Stomach (tissue), 9 donors: ENCODE measurements around the gene SPRING1. TPM values are rescaled to one million over a fixed set of nuclear protein-coding genes. Genes with fewer than 3 reads are reported as not detected.

Source experiments
- DNase-seq, 2 donors: peaks; one replicate each; pipeline versions ENCODE4 v3.0.0 to v3.0.0-alpha.2; 2013 to 2019
- H3K27ac ChIP-seq, 5 donors: fragments of 200-600 bp in 4 of 5; sonication (generic) in 4 of 5; one replicate each; pipeline ENCODE4 v1.5.1; 2013 to 2019; ENCODE audit warnings: mild to moderate bottlenecking in 1 of 5, moderate library complexity in 1 of 5
- H3K27me3 ChIP-seq, 3 donors: fragments of 200-600 bp; sonication (generic); one replicate each; pipeline ENCODE4 v1.5.1; 2017 to 2019; ENCODE audit warnings: mixed run types in 1 of 3
- H3K36me3 ChIP-seq, 4 donors: fragments of 200-600 bp; sonication (generic); 1 replicate in 3 of 4; 2 replicates in 1 of 4; pipeline ENCODE4 v1.5.1; 2016 to 2019
- H3K4me1 ChIP-seq, 4 donors: fragments of 200-600 bp; sonication (generic); one replicate each; pipeline ENCODE4 v1.5.1; 2016 to 2019
- H3K4me3 ChIP-seq, 4 donors: fragments of 200-600 bp; sonication (generic) in 3 of 4; one replicate each; pipeline ENCODE4 v1.5.1; 2016 to 2019; ENCODE audit warnings: mild to moderate bottlenecking in 1 of 4
- H3K9me3 ChIP-seq, 4 donors: fragments of 200-600 bp; sonication (generic); one replicate each; pipeline ENCODE4 v1.5.1; 2016 to 2019
- CTCF ChIP-seq, 7 experiments: fragments of 450-650 bp in 4 of 7; fragments of 200-600 bp in 3 of 7; sonication (generic) in 3 of 7; IDR thresholded peaks; one replicate each; pipeline ENCODE4 v1.5.1; 2016 to 2019; ENCODE audit warnings: antibody characterized with exemption in 7 of 7, control low read depth in 2 of 7, mild to moderate bottlenecking in 1 of 7
- EP300 ChIP-seq: sonication (generic); formaldehyde crosslinking; IDR thresholded peaks from one replicate; pipeline ENCODE4 v1.6.1; 2017; ENCODE audit warnings: antibody characterized with exemption
- POLR2A ChIP-seq, 4 donors: fragments of 450-650 bp; IDR thresholded peaks; one replicate each; pipeline ENCODE4 v1.6.1; 2016; ENCODE audit warnings: antibody characterized with exemption in 4 of 4, control low read depth in 2 of 4, mild to moderate bottlenecking in 1 of 4, moderate library complexity in 1 of 4
- POLR2AphosphoS5 ChIP-seq, 3 donors: sonication (generic); formaldehyde crosslinking; IDR thresholded peaks; one replicate each; pipeline ENCODE4 v1.6.1; 2016; ENCODE audit warnings: antibody characterized with exemption in 3 of 3
- WGBS, 5 donors: extraction: QIAGEN DNeasy Blood & Tissue Kit in 3 of 5; methylation state at CpG; one replicate each; pipeline versions ENCODE4 v1.1.5 to v1.1.7; 2013 to 2018; 5-methylcytosine and 5-hydroxymethylcytosine counted together
- intact Hi-C: fragments of 100-400 bp; cut with DNase I; formaldehyde crosslinking; loops from one replicate; pipeline ENCODE4 v1.15.1; 2023; ENCODE audit warnings: low total_unique reads
- polyA plus RNA-seq, 3 donors: library from polyadenylated mRNA; stranded (reverse); fragments of 200-250 nt; gene quantifications; one replicate each; pipeline ENCODE4 v1.2.3, GENCODE V29; 2013
- small RNA-seq, 4 donors: library from RNA; depleted of rRNA; stranded (forward); fragments of <200 nt; gene quantifications; one replicate each; pipeline ENCODE3, GENCODE V24; 2016
- total RNA-seq, 5 donors: library from RNA; depleted of rRNA; stranded (reverse); fragments of >200 nt; gene quantifications; one replicate each; pipeline versions ENCODE4 v1.1.0 to v1.2.3, GENCODE V29; 2014 to 2016
- donor health status: healthy with polysubstance abuse.
- donor health status: Bipolar disorder and iron deficiency.
- donor health status: healthy.

The SPRING1 gene
- total and polyA plus RNA-seq, 8 donors = 1.2 to 124 (median 23.4) TPM

- H3K4me1 ChIP-seq = peaks cover 10 to 15% (median 12%) of the 10 kb centered on the region in 4 donors
- TF ChIP-seq POLR2AphosphoS5 (IDR thresholded peaks at IDR 0.05) = no peak
- TF ChIP-seq POLR2A (IDR thresholded peaks at IDR 0.05) = no peak
- no peak for TF ChIP-seq CTCF (IDR thresholded peaks at IDR 0.05)
- TF ChIP-seq EP300 = no peak
- DNase-seq = no peak
- intact Hi-C loops = no loop called here
- H3K27me3 ChIP-seq = peaks cover 0 to 35% (median 10%) of the 10 kb centered on the region in 3 donors
- 55 to 70% (median 63%) methylated on average over 5 of the region's 5 CpGs for WGBS, 5 donors
- H3K4me3 ChIP-seq = no peak overlapping the region
- no peaks in the 10 kb centered on the region for H3K36me3 ChIP-seq
- H3K9me3 ChIP-seq = no peaks in the 10 kb centered on the region
- H3K27ac ChIP-seq = no peak overlapping the region
Observed at GRCh38 chr12:116689521-116689920, 48.3 kb downstream of the SPRING1 start.

Small RNA genes within 50 kb of the gene (small RNA-seq; reads per million reads assigned to genes)
- 0 reads per million in 4 donors for gene RNU6-558P

Other genes with a start within 250 kb of the SPRING1 start
- gene MAP1LC3B2, start 178.7 kb downstream of the SPRING1 start, total RNA-seq = 10 to 100 TPM in 1 of 5 donors, 1 to 10 TPM in 3, not detected in 1; 1.3 to 16.9 (median 3.4) TPM
- 1 to 10 TPM in 2 of 3 donors, not detected in 1; 1.9 to 2.4 TPM for gene MAP1LC3B2, start 178.7 kb downstream of the SPRING1 start, polyA plus RNA-seq
- 10 to 100 TPM in 1 of 5 donors, 1 to 10 TPM in 2, under 1 TPM in 1, not detected in 1; 0.43 to 12.7 (median 3.4) TPM for gene RNFT2, start 246 bp upstream of the SPRING1 start, total RNA-seq
- gene RNFT2, start 246 bp upstream of the SPRING1 start, polyA plus RNA-seq = 1 to 10 TPM in 1 of 3 donors, under 1 TPM in 1, not detected in 1; 0.44 to 1.0 TPM
- under 1 TPM in 1 of 5 donors, not detected in 4; 0.18 TPM for gene HRK, start 143.4 kb upstream of the SPRING1 start, total RNA-seq
- gene HRK, start 143.4 kb upstream of the SPRING1 start, polyA plus RNA-seq = under 1 TPM in 2 of 3 donors, not detected in 1; 0.06 to 0.25 TPM
- gene FBXW8, start 172.9 kb upstream of the SPRING1 start, total RNA-seq = 10 to 100 TPM in 3 of 5 donors, 1 to 10 TPM in 2; 4.1 to 28.7 (median 19.6) TPM
- gene FBXW8, start 172.9 kb upstream of the SPRING1 start, polyA plus RNA-seq = 1 to 10 TPM; 3.2 to 4.1 (median 3.3) TPM